NCI-H2227 treated with DMSO at 0.1 percent for 48 hours (cell line): ENCODE measurements around the gene HOXA10.

Experiments used
- DNase-seq: peaks from one replicate; lab custom pipeline; 2025; lab: John Stamatoyannopoulos, UW

Gene HOXA10

GRCh38 chr7:27191161-27191731, 17.1 kb upstream of the HOXA10 start:
- no peak for DNase-seq

GRCh38 chr7:27189997-27190748, 16.1 kb upstream of the HOXA10 start:
- DNase-seq, result no peak

- no peak for DNase-seq
Observed at GRCh38 chr7:27189295-27189996, 15.3 kb upstream of the HOXA10 start.

GRCh38 chr7:27188386-27189294, 14.5 kb upstream of the HOXA10 start:
- DNase-seq, result no peak

- DNase-seq, result no peak
Observed at GRCh38 chr7:27187475-27188385, 13.6 kb upstream of the HOXA10 start.

GRCh38 chr7:27186668-27187474, 12.8 kb upstream of the HOXA10 start:
- no peak for DNase-seq

GRCh38 chr7:27185854-27186667, 11.9 kb upstream of the HOXA10 start:
- DNase-seq, result no peak

- DNase-seq, result no peak
Observed at GRCh38 chr7:27185013-27185853, 11.1 kb upstream of the HOXA10 start, which contains the start of gene HOXA11. HOXA11 (minus strand) TSS chr7:27185232; CDS start chr7:27185144, 88 bp downstream.

GRCh38 chr7:27184337-27185012, 10.4 kb upstream of the HOXA10 start:
- DNase-seq, result no peak

GRCh38 chr7:27183682-27184336, 9.7 kb upstream of the HOXA10 start:
- no peak for DNase-seq

GRCh38 chr7:27182861-27183681, 9.0 kb upstream of the HOXA10 start:
- DNase-seq, result no peak

- no peak for DNase-seq
Observed at GRCh38 chr7:27182285-27182841, 8.2 kb upstream of the HOXA10 start.

- no peak for DNase-seq
Observed at GRCh38 chr7:27181795-27182275, 7.7 kb upstream of the HOXA10 start.

- no peak for DNase-seq
Observed at GRCh38 chr7:27180431-27181420, 6.6 kb upstream of the HOXA10 start.
